ENCODE measurements around the gene PAQR7.

Gene PAQR7

GRCh38 chr1:25895365-25895990, 20.0 kb upstream of the PAQR7 start:
- DNase-seq (ENCODE audit: low read depth): peak; percentile 94
- TF ChIP-seq, protein P1, sequence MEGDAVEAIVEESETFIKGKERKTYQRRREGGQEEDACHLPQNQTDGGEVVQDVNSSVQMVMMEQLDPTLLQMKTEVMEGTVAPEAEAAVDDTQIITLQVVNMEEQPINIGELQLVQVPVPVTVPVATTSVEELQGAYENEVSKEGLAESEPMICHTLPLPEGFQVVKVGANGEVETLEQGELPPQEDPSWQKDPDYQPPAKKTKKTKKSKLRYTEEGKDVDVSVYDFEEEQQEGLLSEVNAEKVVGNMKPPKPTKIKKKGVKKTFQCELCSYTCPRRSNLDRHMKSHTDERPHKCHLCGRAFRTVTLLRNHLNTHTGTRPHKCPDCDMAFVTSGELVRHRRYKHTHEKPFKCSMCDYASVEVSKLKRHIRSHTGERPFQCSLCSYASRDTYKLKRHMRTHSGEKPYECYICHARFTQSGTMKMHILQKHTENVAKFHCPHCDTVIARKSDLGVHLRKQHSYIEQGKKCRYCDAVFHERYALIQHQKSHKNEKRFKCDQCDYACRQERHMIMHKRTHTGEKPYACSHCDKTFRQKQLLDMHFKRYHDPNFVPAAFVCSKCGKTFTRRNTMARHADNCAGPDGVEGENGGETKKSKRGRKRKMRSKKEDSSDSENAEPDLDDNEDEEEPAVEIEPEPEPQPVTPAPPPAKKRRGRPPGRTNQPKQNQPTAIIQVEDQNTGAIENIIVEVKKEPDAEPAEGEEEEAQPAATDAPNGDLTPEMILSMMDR (IDR thresholded peaks at IDR 0.05; ENCODE audit: low read length, missing control alignments): peak; percentile 98
- no peak overlapping the region for H3K4me3 ChIP-seq (replicated peaks; ENCODE audit: low read depth, low read length)

- H3K4me3 ChIP-seq (replicated peaks; ENCODE audit: low read depth, low read length): no peak overlapping the region
- TF ChIP-seq, protein P1 (IDR thresholded peaks at IDR 0.05; ENCODE audit: low read length, missing control alignments): no peak
- no peak for DNase-seq (ENCODE audit: low read depth)
Observed at GRCh38 chr1:25893116-25893515, 17.6 kb upstream of the PAQR7 start.

- TF ChIP-seq, protein P1 (IDR thresholded peaks at IDR 0.05; ENCODE audit: low read length, missing control alignments): no peak
- no peak for DNase-seq (ENCODE audit: low read depth)
- H3K4me3 ChIP-seq (replicated peaks; ENCODE audit: low read depth, low read length): no peak overlapping the region
Observed at GRCh38 chr1:25891606-25892005, 16.1 kb upstream of the PAQR7 start.

- TF ChIP-seq, protein P1 (IDR thresholded peaks at IDR 0.05; ENCODE audit: low read length, missing control alignments): no peak
- H3K4me3 ChIP-seq (replicated peaks; ENCODE audit: low read depth, low read length): no peak overlapping the region
- no peak for DNase-seq (ENCODE audit: low read depth)
Observed at GRCh38 chr1:25890239-25891034, 14.9 kb upstream of the PAQR7 start.

- TF ChIP-seq, protein P1 (IDR thresholded peaks at IDR 0.05; ENCODE audit: low read length, missing control alignments): no peak
- DNase-seq (ENCODE audit: low read depth): no peak
- H3K4me3 ChIP-seq (replicated peaks; ENCODE audit: low read depth, low read length): no peak overlapping the region
Observed at GRCh38 chr1:25889470-25889869, 14.0 kb upstream of the PAQR7 start.

GRCh38 chr1:25888426-25888987, 13.0 kb upstream of the PAQR7 start:
- TF ChIP-seq, protein P1 (IDR thresholded peaks at IDR 0.05; ENCODE audit: low read length, missing control alignments): no peak
- no peak overlapping the region for H3K4me3 ChIP-seq (replicated peaks; ENCODE audit: low read depth, low read length)
- DNase-seq (ENCODE audit: low read depth): no peak
